Esophagus mucosa (tissue), 1 donor: ENCODE results near the gene CBLB. TPM values are rescaled to one million over a fixed set of nuclear protein-coding genes. Genes with fewer than 3 reads are reported as not detected.

Experiments
- ATAC-seq: fragments of 200-7000 bp; cut with Tn5 transposase; one replicate; pipeline ENCODE4 v1.9.1; 2020
- total RNA-seq: library from RNA; stranded (reverse); gene quantifications from one replicate; pipeline ENCODE4 v1.2.4, GENCODE V29; 2023
- donor health status: DM: yes; HTN: yes; CAD: no.

CBLB gene
- total RNA-seq, 1 donor from 2014 or later = 11.0 TPM

- ATAC-seq = no peak
Observed at GRCh38 chr3:105614288-105615030, 254.4 kb downstream of the CBLB start.

- no peak for ATAC-seq
Observed at GRCh38 chr3:105613120-105613519, 255.7 kb downstream of the CBLB start.

GRCh38 chr3:105611304-105612192 lies 257.3 kb downstream of the CBLB start:
- ATAC-seq = peak; percentile 63

- peak; percentile 51 for ATAC-seq
Observed at GRCh38 chr3:105610473-105610872, 258.3 kb downstream of the CBLB start.

- no peak for ATAC-seq
Observed at GRCh38 chr3:105608623-105609022, 260.2 kb downstream of the CBLB start.

GRCh38 chr3:105606016-105606415 lies 262.8 kb downstream of the CBLB start:
- no peak for ATAC-seq
